22Rv1 (cell line): ENCODE results near the gene WDR44.

Experiments
- CTCF ChIP-seq: fragments of 450-650 bp; IDR thresholded peaks from 2 replicates; pipeline ENCODE4 v1.5.1; 2017; ENCODE audit warnings: mild to moderate bottlenecking
- ZFX ChIP-seq: fragments of 450-650 bp; IDR thresholded peaks from 2 replicates; pipeline ENCODE4 v1.6.1; 2017; ENCODE audit warnings: antibody characterized with exemption, borderline replicate concordance

GRCh38 chrX:118437283-118437682, 91.4 kb downstream of the WDR44 start:
- no peak for TF ChIP-seq CTCF
- no peak for TF ChIP-seq ZFX
